HUES6 (cell line): ENCODE results near the gene MSL3B.
"Not testable (repeated sequence)": the region's sequence is repeated elsewhere in the genome, so short reads cannot be mapped to it uniquely, and the experiment has no call there.

Experiments used
- H3K27ac ChIP-seq: 2 replicates; pipeline ENCODE4 v1.7.0; 2013; ENCODE audit warnings: low read depth, mild to moderate bottlenecking, low read length, inconsistent platforms
- H3K27me3 ChIP-seq: 2 replicates; pipeline ENCODE4 v1.6.1; 2013; ENCODE audit warnings: low read length; ENCODE audit not compliant: control insufficient read depth, insufficient read depth
- H3K36me3 ChIP-seq: 2 replicates; pipeline ENCODE4 v1.6.1; 2013; ENCODE audit warnings: low read length; ENCODE audit not compliant: control insufficient read depth, insufficient read depth
- H3K4me1 ChIP-seq: 2 replicates; pipeline ENCODE4 v1.6.1; 2013; ENCODE audit warnings: low read length; ENCODE audit not compliant: control insufficient read depth, insufficient read depth
- H3K4me3 ChIP-seq: 2 replicates; pipeline ENCODE4 v1.5.1; 2013; ENCODE audit warnings: low read depth, low read length
- H3K9ac ChIP-seq: one replicate; pipeline ENCODE4 v1.6.1; 2013; ENCODE audit warnings: mild to moderate bottlenecking, low read length
- H3K9me3 ChIP-seq: 2 replicates; pipeline ENCODE4 v1.6.1; 2013; ENCODE audit warnings: low read depth, low read length; ENCODE audit not compliant: control insufficient read depth, insufficient read depth

MSL3B gene

GRCh38 chr2:233872125-233872524, 3.9 kb upstream of the MSL3B start:
- H3K4me1 ChIP-seq, H3K9ac ChIP-seq, H3K27ac ChIP-seq, H3K36me3 ChIP-seq, H3K4me3 ChIP-seq, H3K9me3 ChIP-seq: not testable (repeated sequence)
- peaks cover 30% of the 10 kb centered on the region for H3K27me3 ChIP-seq

DNA sequence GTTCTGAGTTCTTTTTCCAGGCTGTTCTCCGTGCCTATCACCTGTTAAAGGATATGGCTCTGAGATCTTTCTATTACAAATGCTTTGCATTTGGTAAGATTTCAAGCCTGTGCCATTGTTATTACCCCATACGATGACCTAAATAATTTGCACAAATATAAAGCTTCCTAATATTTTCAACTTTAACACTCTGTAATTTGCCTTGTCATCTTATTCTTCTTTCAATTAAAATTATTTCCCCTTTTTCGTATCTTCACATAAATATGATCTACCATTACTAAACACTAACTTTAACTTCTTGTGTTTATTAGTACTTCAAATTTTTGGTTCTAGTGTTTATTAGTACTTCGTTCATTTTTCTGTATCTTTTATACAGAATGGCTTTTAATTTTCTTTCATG, 3.2 kb upstream of the MSL3B start:
- Histone ChIP-seq H3K4me3 (no peak overlapping the region), H3K27me3 (peaks cover 30% of the 10 kb centered on the region), H3K9me3 (no peaks in the 10 kb centered on the region; the same call in 1 of the 2 replicates), H3K9ac (no peak overlapping the region), H3K4me1 (no peaks in the 10 kb centered on the region), H3K27ac (no peak overlapping the region), H3K36me3 (peaks cover 7% of the 10 kb centered on the region)

- Histone ChIP-seq H3K9ac (no peak overlapping the region), H3K27ac (no peak overlapping the region), H3K4me3 (no peak overlapping the region), H3K27me3 (0 out of 2 replicates have a peak, but pooled peaks cover 6% of the 10 kb centered on the region), H3K36me3 (peaks cover 18% of the 10 kb centered on the region), H3K9me3 (no peaks in the 10 kb centered on the region; the same call in 1 of the 2 replicates), H3K4me1 (peaks cover 11% of the 10 kb centered on the region; the same call in 1 of the 2 replicates)
Measured at GRCh38 chr2:233866479-233866878, 1.7 kb downstream of the MSL3B start.

DNA sequence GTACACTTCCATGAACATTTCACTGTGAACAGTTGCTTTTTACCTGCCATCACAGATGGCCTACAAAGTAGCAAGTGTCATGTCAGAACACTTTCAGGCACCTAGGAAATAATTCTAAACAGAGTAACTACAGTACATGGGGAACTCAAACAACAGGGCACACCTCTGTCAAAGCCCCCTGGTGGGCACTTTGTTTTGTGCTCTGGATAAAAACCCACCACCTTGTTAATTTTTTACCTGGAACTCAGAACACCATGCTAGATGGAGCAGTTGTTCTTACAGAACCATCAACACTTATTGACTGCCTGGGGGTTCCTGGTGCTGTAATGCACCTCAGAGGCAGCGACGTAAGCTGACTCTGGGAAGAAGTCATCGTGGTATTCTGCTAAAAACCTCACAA, 2.3 kb downstream of the MSL3B start:
- no peaks in the 10 kb centered on the region; the same call in 1 of the 2 replicates for H3K9me3 ChIP-seq
- H3K4me1 ChIP-seq: peaks cover 11% of the 10 kb centered on the region; the same call in 1 of the 2 replicates
- H3K27ac ChIP-seq: no peak overlapping the region

DNA sequence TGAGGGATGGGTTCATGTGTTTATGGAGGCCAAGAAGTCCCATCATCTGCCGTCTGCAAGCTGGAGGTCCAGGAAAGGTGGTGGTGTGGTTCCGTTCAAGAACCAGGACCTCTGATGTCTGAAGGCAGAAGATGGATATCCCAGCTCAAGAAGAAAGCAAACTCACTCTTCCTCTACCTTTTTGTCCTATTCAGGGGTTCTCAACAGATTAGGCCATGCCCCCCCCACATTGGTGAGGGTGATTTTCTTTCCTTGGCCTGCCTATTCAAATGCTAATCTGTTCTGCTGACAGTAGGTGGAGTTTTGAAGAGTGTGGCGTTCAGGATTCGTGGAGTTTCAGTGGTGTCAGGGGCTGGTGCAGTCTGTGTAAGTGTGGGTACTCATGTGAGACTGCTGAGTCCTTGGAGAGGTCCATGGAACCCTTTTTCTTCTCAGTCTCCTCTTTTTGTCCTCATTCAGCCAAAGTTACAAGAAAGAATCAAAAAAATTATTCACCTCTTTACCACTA, 5.9 kb downstream of the MSL3B start:
- peaks cover 11% of the 10 kb centered on the region; the same call in 1 of the 2 replicates for H3K4me1 ChIP-seq
- no peaks in the 10 kb centered on the region for H3K9me3 ChIP-seq
- no peak overlapping the region for H3K4me3 ChIP-seq
- peaks cover 18% of the 10 kb centered on the region for H3K36me3 ChIP-seq
- H3K27me3 ChIP-seq: no peaks in the 10 kb centered on the region
- H3K27ac ChIP-seq: no peak overlapping the region
- H3K9ac ChIP-seq: no peak overlapping the region

More for the DNA sequence above, 2.3 kb downstream of the MSL3B start:
- 0 out of 2 replicates have a peak overlapping the region, but pooled peaks have one; percentile 18 for H3K4me3 ChIP-seq
- H3K27me3 ChIP-seq: 0 out of 2 replicates have a peak, but pooled peaks cover 2% of the 10 kb centered on the region
- H3K36me3 ChIP-seq: peaks cover 18% of the 10 kb centered on the region
- H3K9ac ChIP-seq: no peak overlapping the region

GRCh38 chr2:233858331-233858730, 9.9 kb downstream of the MSL3B start:
- H3K36me3 ChIP-seq: peaks cover 6% of the 10 kb centered on the region
- H3K27me3 ChIP-seq: no peaks in the 10 kb centered on the region
- no peak overlapping the region for H3K4me3 ChIP-seq
- no peak overlapping the region for H3K27ac ChIP-seq
- peaks cover 10% of the 10 kb centered on the region; the same call in 1 of the 2 replicates for H3K4me1 ChIP-seq
- no peak overlapping the region for H3K9ac ChIP-seq
- H3K9me3 ChIP-seq: no peaks in the 10 kb centered on the region

DNA sequence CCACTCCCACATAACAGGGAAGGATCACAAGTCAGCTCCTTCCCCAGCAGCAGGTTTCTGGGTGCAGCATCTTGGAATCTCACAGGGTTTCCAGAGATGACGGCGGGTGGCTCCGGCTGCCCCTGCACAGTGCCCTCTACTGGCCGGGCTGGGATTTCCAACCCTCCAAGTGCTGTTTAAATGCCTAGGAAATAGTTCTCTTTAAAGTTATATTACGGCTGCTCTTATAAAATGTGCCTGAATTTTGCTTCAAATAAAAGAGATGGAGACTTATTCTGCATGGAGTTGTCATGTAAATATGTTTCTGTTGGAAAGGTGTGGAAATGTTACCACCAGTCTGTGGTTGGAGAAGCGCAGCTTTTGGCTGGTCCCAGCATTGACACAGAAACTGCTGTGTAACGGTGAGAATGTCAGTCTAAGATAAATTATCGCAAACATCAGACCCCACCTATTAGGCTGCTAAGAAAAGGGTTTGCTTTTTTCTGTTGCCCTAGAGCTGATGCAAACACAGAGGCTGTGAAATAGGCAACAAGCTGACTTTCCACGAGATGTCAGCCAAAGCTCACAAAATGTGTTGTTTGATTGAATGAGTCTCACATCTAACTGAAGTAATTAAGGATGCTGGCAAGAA, 10.6 kb downstream of the MSL3B start:
- Histone ChIP-seq H3K4me3 (no peak overlapping the region), H3K9ac (no peak overlapping the region), H3K4me1 (peaks cover 14% of the 10 kb centered on the region), H3K9me3 (no peaks in the 10 kb centered on the region), H3K27me3 (no peaks in the 10 kb centered on the region), H3K36me3 (peaks cover 13% of the 10 kb centered on the region), H3K27ac (no peak overlapping the region)

GRCh38 chr2:233856184-233856583, 12.0 kb downstream of the MSL3B start:
- H3K4me3 ChIP-seq: no peak overlapping the region
- peaks cover 25% of the 10 kb centered on the region for H3K36me3 ChIP-seq
- H3K27me3 ChIP-seq: no peaks in the 10 kb centered on the region
- H3K9ac ChIP-seq: no peak overlapping the region
- H3K27ac ChIP-seq: no peak overlapping the region
- peaks cover 18% of the 10 kb centered on the region for H3K4me1 ChIP-seq
- no peaks in the 10 kb centered on the region for H3K9me3 ChIP-seq

GRCh38 chr2:233855345-233855744, 12.8 kb downstream of the MSL3B start:
- Histone ChIP-seq H3K9me3 (no peaks in the 10 kb centered on the region), H3K4me3 (peak overlapping the region; percentile 96), H3K4me1 (peaks cover 18% of the 10 kb centered on the region), H3K9ac (no peak overlapping the region), H3K27me3 (no peaks in the 10 kb centered on the region), H3K27ac (no peak overlapping the region), H3K36me3 (peaks cover 33% of the 10 kb centered on the region)

DNA sequence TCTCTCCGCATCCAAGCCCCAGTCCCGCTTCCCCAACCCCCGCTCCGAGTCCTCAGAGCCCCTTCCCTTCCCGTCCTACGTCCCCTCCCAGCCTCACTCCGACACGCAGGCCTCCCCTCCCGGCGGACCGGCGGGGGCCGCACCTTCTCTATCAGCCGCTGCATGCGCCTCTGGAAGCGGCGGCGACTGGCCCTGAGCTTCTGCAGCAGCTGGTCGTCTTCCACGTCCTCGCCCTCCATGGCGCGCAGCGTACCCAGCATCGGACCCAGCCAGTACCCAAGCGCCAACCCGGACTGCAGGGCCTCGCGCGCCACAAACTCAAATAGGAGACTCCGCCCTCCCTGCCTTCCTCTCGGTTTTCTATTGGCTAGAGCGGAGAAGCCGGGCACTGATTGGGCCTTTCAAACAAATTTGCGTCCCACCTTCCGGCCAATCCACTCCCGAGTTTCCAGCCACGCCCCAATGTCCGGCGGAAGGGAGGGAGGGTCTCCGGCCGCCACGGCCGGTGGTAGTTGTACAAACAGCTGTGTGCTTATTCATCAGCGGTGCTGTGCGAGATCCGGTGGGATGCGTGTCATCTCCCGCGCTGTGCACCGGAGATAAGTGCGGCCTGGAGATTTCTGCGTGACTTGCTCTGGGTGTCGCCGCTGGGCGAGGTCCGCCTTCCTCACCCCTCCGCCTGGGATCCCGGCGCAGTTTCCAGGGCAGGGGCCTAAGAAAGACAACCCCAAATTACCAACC, 13.8 kb downstream of the MSL3B start, which contains the start of gene HJURP:
Gene HJURP, minus strand, starts transcription at position 295 of the 741 bp plus-strand sequence. Its CDS starts 35 bp downstream, at position 260.
- Histone ChIP-seq H3K27ac (peak within 1 kb of the TSS; percentile 80), H3K4me1 (peaks cover 18% of the 10 kb centered on the region), H3K4me3 (peak within 1 kb of the TSS; percentile 96), H3K27me3 (no peaks in the 10 kb centered on the region), H3K9ac (peak within 1 kb of the TSS; percentile 95), H3K9me3 (no peaks in the 10 kb centered on the region), H3K36me3 (peaks cover 42% of the 10 kb centered on the region)

- H3K36me3 ChIP-seq: peaks cover 48% of the 10 kb centered on the region
- peaks cover 18% of the 10 kb centered on the region for H3K4me1 ChIP-seq
- no peaks in the 10 kb centered on the region for H3K27me3 ChIP-seq
- H3K9me3 ChIP-seq: no peaks in the 10 kb centered on the region
- peak overlapping the region; percentile 95 for H3K9ac ChIP-seq
- peak overlapping the region; percentile 96 for H3K4me3 ChIP-seq
- H3K27ac ChIP-seq: peak overlapping the region; percentile 80
Measured at GRCh38 chr2:233853883-233854240, 14.3 kb downstream of the MSL3B start.
